NOMO-1 treated with DMSO at 0.1 percent for 48 hours (cell line): ENCODE data around the gene GPR32.
"Not testable (repeated sequence)": the region's sequence is repeated elsewhere in the genome, so short reads cannot be mapped to it uniquely, and the experiment has no call there.

Source experiments
- DNase-seq: peaks from one replicate; lab custom pipeline; 2025; ENCODE audit not compliant: unreplicated experiment; lab: John Stamatoyannopoulos, UW

The GPR32 gene

GRCh38 chr19:50779504-50780457 is 9.5 kb downstream of the GPR32 start:
- DNase-seq = no peak

DNA sequence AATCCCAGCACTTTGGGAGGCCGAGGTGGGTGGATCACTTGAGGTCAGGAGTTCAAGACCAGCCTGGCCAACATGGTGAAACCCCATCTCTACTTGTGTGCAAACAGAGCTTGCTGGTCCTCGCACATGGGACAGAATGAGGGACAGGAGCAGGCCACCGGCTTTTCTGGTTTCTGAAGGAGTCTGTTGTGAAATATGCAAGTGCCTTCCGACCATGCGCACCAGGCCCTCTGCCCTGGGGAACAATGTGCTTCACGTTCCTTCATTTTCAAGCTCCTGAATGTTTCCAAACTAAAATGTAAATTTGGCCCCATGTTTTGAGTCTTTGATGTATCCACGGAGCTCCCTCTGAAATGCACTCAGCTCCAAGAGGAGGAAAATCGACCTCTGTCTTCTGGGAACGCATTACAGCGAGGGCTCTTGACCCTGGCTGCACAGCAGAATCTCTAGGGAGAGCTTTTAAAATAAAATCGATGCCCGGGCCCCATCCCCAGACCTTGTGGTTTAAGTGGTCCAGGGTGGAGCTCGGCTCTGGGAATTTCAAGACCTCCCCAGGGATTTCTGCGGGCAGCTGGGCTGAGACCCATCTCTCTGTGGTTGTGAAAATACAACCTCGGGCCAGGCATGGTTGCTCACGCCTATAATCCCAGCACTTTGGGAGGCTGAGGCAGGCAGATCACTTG is 10.6 kb downstream of the GPR32 start:
- no peak for DNase-seq

DNA sequence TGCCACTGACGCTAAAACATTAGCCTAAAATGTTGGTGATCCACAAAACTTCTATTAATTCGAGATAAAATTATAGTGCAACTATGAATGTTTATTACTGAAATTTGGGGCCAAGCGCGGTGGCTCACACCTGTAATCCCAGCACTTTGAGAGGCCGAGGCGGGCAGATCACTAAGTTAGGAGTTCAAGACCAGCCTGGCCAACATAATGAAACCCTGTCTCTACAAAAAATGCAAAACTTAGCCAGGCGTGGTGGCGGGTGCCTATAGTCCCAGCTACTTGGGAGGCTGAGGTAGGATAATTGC is 13.5 kb downstream of the GPR32 start:
- not testable (repeated sequence) for DNase-seq

- no peak for DNase-seq
These were observed 14.4 kb downstream of the GPR32 start for GRCh38 chr19:50784710-50785109.

DNA sequence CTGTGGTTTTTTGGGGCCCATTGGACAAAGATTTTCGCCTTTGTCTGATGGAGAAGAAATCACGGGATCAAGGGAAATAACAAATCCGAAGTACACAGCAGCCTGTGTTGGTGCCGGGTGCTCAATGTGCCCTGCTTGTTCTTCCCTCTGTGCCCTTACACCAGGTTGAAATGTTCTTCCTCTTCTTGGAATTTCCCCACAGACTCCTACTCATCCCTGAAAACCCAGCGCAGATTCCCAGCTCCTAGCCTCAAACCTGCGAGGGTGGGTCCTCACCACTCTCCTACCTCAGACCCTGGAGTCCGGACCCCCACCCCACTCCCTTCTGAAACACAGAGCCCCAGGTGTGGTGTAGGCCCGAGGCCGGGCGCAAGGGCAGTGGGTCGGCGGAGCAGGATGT is 15.1 kb downstream of the GPR32 start:
- no peak for DNase-seq

DNA sequence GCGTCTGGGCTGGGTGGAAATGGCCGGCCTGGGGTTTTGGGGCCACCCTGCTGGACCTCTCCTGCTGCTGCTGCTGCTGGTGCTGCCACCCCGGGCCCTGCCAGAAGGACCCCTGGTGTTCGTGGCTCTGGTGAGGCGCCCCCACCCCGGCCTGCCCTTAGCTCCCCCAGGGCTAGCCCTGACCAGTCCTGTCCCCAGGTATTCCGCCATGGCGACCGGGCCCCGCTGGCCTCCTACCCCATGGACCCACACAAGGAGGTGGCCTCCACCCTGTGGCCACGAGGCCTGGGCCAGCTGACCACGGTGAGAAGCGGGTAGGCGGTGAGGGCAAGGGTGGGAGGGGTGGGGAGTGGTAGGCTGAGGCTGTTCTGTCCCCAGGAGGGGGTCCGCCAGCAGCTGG is 20.1 kb downstream of the GPR32 start, which contains the start of gene ACP4:
ACP4 (plus strand) TSS at position 20 of the 400 bp plus-strand sequence; CDS start at position 20, 0 bp downstream.
- DNase-seq = no peak

DNA sequence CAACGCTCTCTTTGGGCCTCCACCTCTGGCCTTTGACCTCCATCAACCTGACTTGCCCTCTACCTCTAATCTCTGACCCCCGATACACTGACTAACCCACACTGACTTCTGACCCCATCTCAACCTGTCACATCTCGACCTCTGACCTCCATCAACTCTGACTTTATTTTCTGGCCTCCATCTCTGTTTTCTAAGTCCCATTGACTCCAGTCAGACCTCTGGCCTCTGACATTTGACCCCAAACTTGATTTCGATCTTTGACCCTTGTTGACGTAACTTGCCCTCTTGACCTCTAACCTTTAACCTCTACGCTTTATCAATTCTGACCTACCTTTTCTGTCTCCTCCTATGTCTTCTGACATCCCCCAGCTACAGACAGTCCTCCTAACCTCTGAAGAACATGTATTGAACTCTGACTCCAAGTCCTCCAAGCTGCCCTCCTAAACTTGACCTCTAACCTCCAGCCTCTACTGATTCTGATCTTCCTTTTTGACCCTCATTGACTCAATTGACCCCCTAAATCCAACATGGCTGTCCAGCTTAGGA is 20.7 kb downstream of the GPR32 start:
- no peak for DNase-seq

DNA sequence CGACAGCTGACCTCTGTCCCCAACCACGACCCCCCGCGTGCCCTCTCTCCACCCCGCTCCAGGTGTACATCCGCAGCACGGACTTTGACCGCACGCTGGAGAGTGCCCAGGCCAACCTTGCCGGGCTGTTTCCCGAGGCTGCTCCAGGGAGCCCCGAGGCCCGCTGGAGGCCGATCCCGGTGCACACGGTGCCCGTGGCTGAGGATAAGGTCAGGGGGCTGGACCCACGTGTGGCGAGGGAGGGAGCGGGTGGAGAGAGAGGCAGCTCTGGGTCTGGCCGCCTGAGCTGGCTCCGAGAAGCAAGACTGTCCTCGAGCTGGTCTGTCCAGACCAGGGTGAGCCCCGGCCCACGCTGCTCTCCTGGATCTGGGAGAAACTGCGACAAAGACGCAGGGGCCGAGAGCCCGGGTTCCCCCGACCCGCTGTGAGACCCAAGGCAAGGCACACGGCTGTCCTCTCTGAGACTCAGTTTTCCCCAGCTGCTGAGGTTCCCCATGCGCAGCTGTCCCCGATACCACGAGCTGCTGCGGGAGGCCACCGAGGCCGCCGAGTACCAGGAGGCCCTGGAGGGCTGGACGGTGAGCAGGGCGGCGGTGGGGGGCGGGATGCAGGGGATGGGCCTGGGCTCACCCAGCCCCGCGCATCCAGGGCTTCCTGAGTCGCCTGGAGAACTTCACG is 21.5 kb downstream of the GPR32 start:
- DNase-seq = no peak

DNA sequence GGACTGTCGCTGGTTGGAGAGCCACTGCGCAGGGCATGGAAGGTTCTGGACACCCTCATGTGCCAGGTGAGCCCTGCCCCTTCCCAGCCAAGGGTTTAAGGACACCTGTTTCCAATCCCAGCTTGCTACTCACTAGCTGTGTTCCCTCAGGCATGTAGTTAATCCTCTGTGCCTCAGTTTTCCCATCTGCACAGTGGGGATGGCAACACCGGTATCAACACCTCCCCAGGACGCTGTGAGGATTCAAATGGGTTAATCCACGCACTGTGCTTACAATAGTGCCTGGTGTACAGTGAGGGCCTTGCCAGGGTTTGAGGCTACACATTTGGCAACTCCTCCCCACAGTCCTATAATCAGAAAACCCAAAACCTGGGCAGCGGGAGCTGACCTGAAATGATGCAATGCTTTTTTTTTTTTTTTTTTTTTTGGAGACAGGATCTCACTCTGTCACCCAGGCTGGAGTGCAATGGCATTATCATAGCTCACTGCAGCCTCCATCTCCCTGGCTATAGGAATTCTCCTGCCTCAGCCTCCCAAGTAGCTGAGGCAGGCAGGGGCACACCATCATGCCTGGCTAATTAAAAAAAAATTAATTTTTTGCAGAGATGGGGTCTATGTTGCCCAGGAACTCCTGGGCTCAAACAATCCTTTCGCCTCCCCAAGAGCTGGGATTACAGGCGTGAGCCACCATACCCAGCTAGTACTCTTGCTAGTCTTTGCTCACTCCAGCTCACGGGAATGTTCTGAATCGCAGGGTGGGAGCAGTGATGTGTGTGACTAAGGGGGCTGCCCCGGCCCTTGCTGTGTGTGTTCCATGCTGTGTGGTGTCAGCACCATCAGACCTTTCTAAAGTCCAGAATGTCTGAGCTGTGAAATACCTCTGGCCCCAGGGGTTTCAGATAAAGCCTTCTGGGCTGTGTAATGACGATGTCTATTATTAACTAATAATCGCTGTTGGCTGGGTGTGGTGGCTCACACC is 22.3 kb downstream of the GPR32 start:
- DNase-seq = no peak

- no peak for DNase-seq
These were observed 23.3 kb downstream of the GPR32 start for GRCh38 chr19:50793558-50794065.

DNA sequence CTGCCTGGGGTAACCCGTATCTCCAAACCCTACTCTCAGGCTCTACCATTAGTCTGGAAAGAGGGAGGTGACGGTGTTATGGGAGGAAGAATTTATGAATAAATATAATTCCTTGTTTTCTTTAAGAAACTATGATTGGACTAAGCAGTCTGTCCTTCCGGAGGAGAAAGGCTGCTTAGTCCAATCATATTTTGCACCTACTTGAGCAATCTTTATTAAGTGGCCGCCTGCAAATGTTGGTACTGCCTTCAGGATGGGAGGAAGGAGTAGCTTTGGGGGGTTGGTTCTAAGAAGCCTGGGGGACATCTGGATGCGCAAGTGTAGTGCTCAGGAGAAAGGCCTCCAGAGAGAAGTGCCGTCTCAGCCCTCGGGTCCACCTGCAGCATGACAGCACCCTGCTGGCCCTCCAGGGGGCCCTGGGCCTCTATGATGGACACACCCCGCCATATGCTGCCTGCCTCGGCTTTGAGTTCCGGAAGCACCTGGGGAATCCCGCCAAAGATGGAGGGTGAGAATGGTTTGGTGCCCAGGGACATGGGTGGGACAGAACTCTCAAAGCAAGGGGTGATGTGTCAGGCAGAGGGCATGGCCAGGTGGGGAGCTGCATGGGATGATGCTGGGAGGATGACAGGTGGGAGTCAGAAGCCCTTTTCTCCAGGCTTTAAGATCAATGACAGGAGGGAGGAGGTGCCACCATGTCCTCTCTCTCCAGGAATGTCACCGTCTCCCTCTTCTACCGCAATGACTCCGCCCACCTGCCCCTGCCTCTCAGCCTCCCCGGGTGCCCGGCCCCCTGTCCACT is 24.0 kb downstream of the GPR32 start:
- peak; percentile 19 for DNase-seq

GRCh38 chr19:50794876-50795663 is 24.8 kb downstream of the GPR32 start:
- DNase-seq = no peak

GRCh38 chr19:50795664-50796073 is 25.4 kb downstream of the GPR32 start:
- DNase-seq = no peak

- no peak for DNase-seq
These were observed 25.9 kb downstream of the GPR32 start for GRCh38 chr19:50796128-50796633.

- no peak for DNase-seq
These were observed 26.6 kb downstream of the GPR32 start for GRCh38 chr19:50796634-50797428.

- DNase-seq = no peak
These were observed 27.1 kb downstream of the GPR32 start for GRCh38 chr19:50797429-50797780.
